GM12878 (cell line): ENCODE data around the gene NPRL2. TPM values are rescaled to one million over a fixed set of nuclear protein-coding genes. Genes with fewer than 3 reads are reported as not detected.

Experiments used
- ATAC-seq: fragments of 200-7000 bp; cut with Tn5 transposase; 3 replicates; pipeline ENCODE4 v1.9.1; 2020; ENCODE audit warnings: mild to moderate bottlenecking, moderate library complexity
- BruUV-seq: library from RNA; stranded (reverse); fragments of 400-500 nt; replicated peaks from 2 replicates; lab custom pipeline; 2021; lab: Mats Ljungman, UMichigan
- CTCF ChIA-PET: fragments of 300-600 bp; sonication (Branson Sonifier 250); formaldehyde crosslinking; extraction: SDS; loops from one replicate; lab custom pipeline; 2021; ENCODE audit warnings: inconsistent platforms; lab: Yijun Ruan, JAX
- POLR2A ChIA-PET: fragments of 350-600 bp; formaldehyde crosslinking; extraction: SDS; loops from one replicate; lab custom pipeline; 2021; ENCODE audit warnings: inconsistent platforms; lab: Charles Lee
- RAD21 ChIA-PET: fragments of 300-600 bp; sonication (Branson Sonifier 250); formaldehyde crosslinking; loops from one replicate; lab custom pipeline; 2023; ENCODE audit warnings: antibody characterized with exemption; ENCODE audit not compliant: unreplicated experiment; lab: Charles Lee
- SMC1A ChIA-PET: fragments of 300-600 bp; sonication (Branson Sonifier 250); formaldehyde crosslinking; loops from one replicate; lab custom pipeline; 2023; ENCODE audit not compliant: unreplicated experiment, uncharacterized antibody; lab: Charles Lee
- DNase-seq: peaks from one replicate; pipeline ENCODE4 v3.0.0-alpha.2; 2011; ENCODE audit warnings: low read depth, low spot score
- FAIRE-seq: peaks from 3 replicates; lab custom pipeline; 2011; peaks lifted over from hg19 to GRCh38; lab: Jason Lieb, UNC
- H2AFZ ChIP-seq: 2 replicates; pipeline ENCODE4 v1.6.0; 2011; ENCODE audit warnings: low read depth, low read length, control low read depth; ENCODE audit not compliant: control insufficient read depth
- H3K27ac ChIP-seq: 2 replicates; pipeline ENCODE4 v1.5.1; 2011; ENCODE audit warnings: control low read depth; ENCODE audit not compliant: control insufficient read depth, insufficient read depth
- H3K27me3 ChIP-seq, 2 experiments: replicated peaks in 1 of 2; 2 replicates each; pipeline versions ENCODE4 v1.6.0 to v1.6.1; 2011; ENCODE audit warnings: low read length in 1 of 2; ENCODE audit not compliant: control insufficient read depth in 2 of 2, insufficient read depth in 2 of 2
- H3K36me3 ChIP-seq, 2 experiments: 2 replicates each; pipeline ENCODE4 v1.5.1; 2011; ENCODE audit warnings: low read length in 1 of 2; ENCODE audit not compliant: control insufficient read depth in 2 of 2, insufficient read depth in 2 of 2
- H3K4me1 ChIP-seq: 2 replicates; pipeline ENCODE4 v1.6.1; 2011; ENCODE audit warnings: mild to moderate bottlenecking, low read length, moderate library complexity, mixed read lengths; ENCODE audit not compliant: control insufficient read depth, insufficient read depth
- H3K4me2 ChIP-seq: 2 replicates; pipeline ENCODE4 v1.6.0; 2011; ENCODE audit warnings: control low read depth; ENCODE audit not compliant: control insufficient read depth, insufficient read depth
- H3K4me3 ChIP-seq: fragments of 200-600 bp; sonication (generic); 2 replicates; pipeline ENCODE4 v1.5.1; 2016
- H3K79me2 ChIP-seq: 2 replicates; pipeline ENCODE4 v1.6.0; 2011; ENCODE audit warnings: low read length; ENCODE audit not compliant: control insufficient read depth, insufficient read depth
- H3K9ac ChIP-seq: 2 replicates; pipeline ENCODE4 v1.8.0; 2011; ENCODE audit warnings: low read length, control low read depth, mixed read lengths; ENCODE audit not compliant: control insufficient read depth, insufficient read depth
- H3K9me3 ChIP-seq: replicated peaks from 3 replicates; pipeline ENCODE4 v1.5.1; 2011; ENCODE audit warnings: mild to moderate bottlenecking, low read length; ENCODE audit not compliant: control insufficient read depth, insufficient read depth
- H4K20me1 ChIP-seq: 2 replicates; pipeline ENCODE4 v1.6.0; 2011; ENCODE audit not compliant: control insufficient read depth, insufficient read depth
- ATF7 ChIP-seq: fragments of 450-650 bp; IDR thresholded peaks from 2 replicates; pipeline ENCODE4 v1.6.1; 2016; ENCODE audit warnings: low read depth, mild to moderate bottlenecking
- CBFB ChIP-seq: IDR thresholded peaks from 2 replicates; pipeline ENCODE4 v1.6.1; 2016; ENCODE audit warnings: antibody characterized with exemption, low read depth
- ETV6 ChIP-seq, 2 experiments: fragments of 450-650 bp in 1 of 2; IDR thresholded peaks in 1 of 2; conservative IDR thresholded peaks in 1 of 2; 2 replicates each; pipeline ENCODE4 v1.6.1; 2014; ENCODE audit warnings: antibody characterized with exemption in 1 of 2, borderline replicate concordance in 1 of 2, low read depth in 1 of 2, mild to moderate bottlenecking in 1 of 2, moderate library complexity in 1 of 2
- FOXM1 ChIP-seq: IDR thresholded peaks from 2 replicates; pipeline ENCODE4 v1.6.1; 2012; ENCODE audit warnings: low read depth, mild to moderate bottlenecking, inconsistent platforms, low read length, moderate library complexity
- GABPA ChIP-seq: IDR thresholded peaks from 2 replicates; pipeline ENCODE4 v1.6.1; 2014; ENCODE audit warnings: antibody characterized with exemption, low read depth, mild to moderate bottlenecking, inconsistent platforms
- MEF2B ChIP-seq: fragments of 450-650 bp; IDR thresholded peaks from 2 replicates; pipeline ENCODE4 v1.6.1; 2018; ENCODE audit warnings: mild to moderate bottlenecking, moderate library complexity; ENCODE audit not compliant: partially characterized antibody, poor library complexity, severe bottlenecking
- PAX8 ChIP-seq: fragments of 450-650 bp; IDR thresholded peaks from 2 replicates; pipeline ENCODE4 v1.6.1; 2017; ENCODE audit warnings: mild to moderate bottlenecking, moderate library complexity
- POU2F2 ChIP-seq: IDR thresholded peaks from 3 replicates; pipeline ENCODE4 v1.6.1; 2011; ENCODE audit warnings: low read depth, mild to moderate bottlenecking, low read length, borderline replicate concordance
- RAD51 ChIP-seq: fragments of 450-650 bp; IDR thresholded peaks from 2 replicates; pipeline ENCODE4 v1.6.1; 2016; ENCODE audit warnings: moderate library complexity, mild to moderate bottlenecking, inconsistent platforms
- ZSCAN29 ChIP-seq: fragments of 450-650 bp; IDR thresholded peaks from 2 replicates; pipeline ENCODE4 v1.6.1; 2017; ENCODE audit warnings: mild to moderate bottlenecking, moderate library complexity
- WGBS: methylation state at CpG from one replicate; pipeline ENCODE4 v1.1.6; 2016; ENCODE audit warnings: low lambda C conversion rate; ENCODE audit not compliant: insufficient replicate concordance, insufficient coverage; ENCODE audit errors: missing lambda C conversion rate; 5-methylcytosine and 5-hydroxymethylcytosine counted together
- in situ Hi-C: fragments of 300-500 bp; cut with MboI; formaldehyde crosslinking; loops from 9 replicates; pipeline ENCODE4 v1.14.3; 2018; ENCODE audit warnings: mixed read lengths
- intact Hi-C: fragments of 100-400 bp; cut with micrococcal nuclease; formaldehyde crosslinking; loops from one replicate; pipeline ENCODE4 v1.14.2; 2022; ENCODE audit not compliant: unreplicated experiment
- polyA plus RNA-seq, 11 experiments: library from polyadenylated mRNA; depleted of rRNA in 4 of 11; unstranded in 6 of 11; stranded (reverse) in 5 of 11; fragments of >200 nt; fragmentation: Nextera tagmentation in 4 of 11; fragmentation: Illumina TruSeq in 1 of 11; extraction: Ambion mirVana in 4 of 11; extraction: Trizol in 1 of 11; gene quantifications; 1 replicate in 1 of 11; 2 replicates in 10 of 11; pipeline versions ENCODE4 v1.2.1 to v1.2.3, GENCODE V29; 2011 to 2016; ENCODE audit warnings: inconsistent platforms in 2 of 11, missing spikeins in 2 of 11, low read depth in 1 of 11
- total RNA-seq, 4 experiments: library from RNA; depleted of rRNA in 3 of 4; stranded (reverse); fragments of >200 nt in 3 of 4; fragmentation: Illumina TruSeq in 1 of 4; extraction: Trizol in 1 of 4; gene quantifications; 2 replicates each; pipeline versions ENCODE4 v1.2.1 to v1.2.3, GENCODE V29; 2013 to 2021
- TF ChIP-seq, protein P1 (sequence below): IDR thresholded peaks from 2 replicates; pipeline ENCODE4 v1.6.1; 2012; ENCODE audit warnings: improper control_type of control experiment, low read depth, low read length; ENCODE audit not compliant: insufficient replicate concordance
- TF ChIP-seq, protein P2 (sequence below): fragments of 450-650 bp; formaldehyde crosslinking; IDR thresholded peaks from 2 replicates; pipeline ENCODE4 v1.5.0; 2022; ENCODE audit warnings: mild to moderate bottlenecking, missing genetic modification characterization
- TF ChIP-seq, protein P3 (sequence below): fragments of 450-650 bp; IDR thresholded peaks from 2 replicates; pipeline ENCODE4 v1.6.1; 2017; ENCODE audit warnings: borderline replicate concordance

The NPRL2 gene
- total and polyA plus RNA-seq, 10 of the 15 experiments (the other 5 are each of a cell fraction or from before 2014, with no cell fraction given): 17.8 to 54.2 (median 32.9) TPM

DNA sequence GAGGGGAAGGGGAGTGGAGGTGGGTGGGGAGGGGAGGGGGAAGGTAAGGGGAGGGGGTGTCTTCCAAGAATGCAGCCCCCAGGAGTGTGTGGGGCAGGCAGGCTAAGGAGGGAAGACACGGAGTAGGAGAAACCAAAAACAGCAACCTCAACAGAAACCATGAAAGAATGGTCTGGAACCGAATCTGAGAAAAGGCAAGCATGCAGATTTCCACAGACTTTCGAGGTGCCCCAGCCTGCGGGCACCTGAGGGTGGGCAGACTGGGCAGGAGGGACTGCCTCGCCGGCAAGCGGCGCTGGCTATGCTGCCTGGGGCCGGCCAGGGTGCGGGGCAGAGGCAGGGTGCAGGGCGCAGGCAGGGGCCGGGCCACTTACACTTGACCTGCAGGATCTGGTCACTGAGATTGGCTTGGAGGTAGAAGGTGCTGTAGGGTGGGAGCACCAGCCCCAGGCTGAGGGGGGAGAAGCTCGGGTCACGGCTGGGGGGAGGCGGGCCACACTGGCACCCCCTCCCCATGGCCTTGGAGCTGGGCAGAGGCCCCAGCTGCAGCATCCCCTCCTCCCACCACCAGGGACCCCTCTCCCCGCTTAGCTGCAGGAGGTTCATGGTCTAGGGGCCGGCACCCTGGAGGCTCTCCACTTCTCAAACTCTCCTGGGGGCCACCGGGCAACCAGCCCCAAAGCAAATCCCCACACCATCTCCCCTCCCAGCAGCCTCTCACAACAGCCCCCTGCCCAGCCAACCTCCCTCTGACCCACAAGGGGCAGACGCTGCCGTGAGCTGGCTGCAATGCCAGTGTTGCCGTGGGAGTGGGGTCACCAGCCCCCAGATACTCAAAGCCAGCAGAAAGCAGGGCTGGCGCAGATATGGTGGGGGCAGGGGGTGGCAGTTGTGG is 24.0 kb upstream of the NPRL2 start:
- BruUV-seq: no TSS peak
- CTCF ChIA-PET: no interaction called here
- ATAC-seq: peak; percentile 20; the same call in 2 of the 3 replicates
- intact Hi-C loops: no loop called here
- Histone ChIP-seq H3K27me3 (no peaks in the 10 kb centered on the region; a peak in 2 of 4 replicates), H3K4me1 (no peaks in the 10 kb centered on the region), H3K4me2 (no peak overlapping the region), H3K27ac (no peak overlapping the region), H3K36me3 (no peaks in the 10 kb centered on the region), H3K79me2 (no peaks in the 10 kb centered on the region), H3K9me3 (no peaks in the 10 kb centered on the region), H3K9ac (no peak overlapping the region), H3K4me3 (no peak overlapping the region), H4K20me1 (no peaks in the 10 kb centered on the region), H2AFZ (no peak overlapping the region)
- no peak for FAIRE-seq
- WGBS: 54% methylated on average over 22 of the region's 22 CpGs
- POLR2A ChIA-PET: no interaction called here
- RAD21 ChIA-PET: no interaction called here
- SMC1A ChIA-PET: no interaction called here
- in situ Hi-C loops: no loop called here
- DNase-seq: no peak
- TF ChIP-seq POU2F2: no peak
- no peak for TF ChIP-seq CBFB
- no peak for TF ChIP-seq FOXM1
- TF ChIP-seq, protein P1, sequence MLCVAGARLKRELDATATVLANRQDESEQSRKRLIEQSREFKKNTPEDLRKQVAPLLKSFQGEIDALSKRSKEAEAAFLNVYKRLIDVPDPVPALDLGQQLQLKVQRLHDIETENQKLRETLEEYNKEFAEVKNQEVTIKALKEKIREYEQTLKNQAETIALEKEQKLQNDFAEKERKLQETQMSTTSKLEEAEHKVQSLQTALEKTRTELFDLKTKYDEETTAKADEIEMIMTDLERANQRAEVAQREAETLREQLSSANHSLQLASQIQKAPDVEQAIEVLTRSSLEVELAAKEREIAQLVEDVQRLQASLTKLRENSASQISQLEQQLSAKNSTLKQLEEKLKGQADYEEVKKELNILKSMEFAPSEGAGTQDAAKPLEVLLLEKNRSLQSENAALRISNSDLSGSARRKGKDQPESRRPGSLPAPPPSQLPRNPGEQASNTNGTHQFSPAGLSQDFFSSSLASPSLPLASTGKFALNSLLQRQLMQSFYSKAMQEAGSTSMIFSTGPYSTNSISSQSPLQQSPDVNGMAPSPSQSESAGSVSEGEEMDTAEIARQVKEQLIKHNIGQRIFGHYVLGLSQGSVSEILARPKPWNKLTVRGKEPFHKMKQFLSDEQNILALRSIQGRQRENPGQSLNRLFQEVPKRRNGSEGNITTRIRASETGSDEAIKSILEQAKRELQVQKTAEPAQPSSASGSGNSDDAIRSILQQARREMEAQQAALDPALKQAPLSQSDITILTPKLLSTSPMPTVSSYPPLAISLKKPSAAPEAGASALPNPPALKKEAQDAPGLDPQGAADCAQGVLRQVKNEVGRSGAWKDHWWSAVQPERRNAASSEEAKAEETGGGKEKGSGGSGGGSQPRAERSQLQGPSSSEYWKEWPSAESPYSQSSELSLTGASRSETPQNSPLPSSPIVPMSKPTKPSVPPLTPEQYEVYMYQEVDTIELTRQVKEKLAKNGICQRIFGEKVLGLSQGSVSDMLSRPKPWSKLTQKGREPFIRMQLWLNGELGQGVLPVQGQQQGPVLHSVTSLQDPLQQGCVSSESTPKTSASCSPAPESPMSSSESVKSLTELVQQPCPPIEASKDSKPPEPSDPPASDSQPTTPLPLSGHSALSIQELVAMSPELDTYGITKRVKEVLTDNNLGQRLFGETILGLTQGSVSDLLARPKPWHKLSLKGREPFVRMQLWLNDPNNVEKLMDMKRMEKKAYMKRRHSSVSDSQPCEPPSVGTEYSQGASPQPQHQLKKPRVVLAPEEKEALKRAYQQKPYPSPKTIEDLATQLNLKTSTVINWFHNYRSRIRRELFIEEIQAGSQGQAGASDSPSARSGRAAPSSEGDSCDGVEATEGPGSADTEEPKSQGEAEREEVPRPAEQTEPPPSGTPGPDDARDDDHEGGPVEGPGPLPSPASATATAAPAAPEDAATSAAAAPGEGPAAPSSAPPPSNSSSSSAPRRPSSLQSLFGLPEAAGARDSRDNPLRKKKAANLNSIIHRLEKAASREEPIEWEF: no peak
- no peak for TF ChIP-seq ETV6 (conservative IDR thresholded peaks at IDR 0.05 in 1 of 2, IDR thresholded peaks at IDR 0.05 in 1 of 2; ENCODE audit: borderline replicate concordance in 1 of 2, low read depth in 1 of 2)
- no peak for TF ChIP-seq ATF7
- TF ChIP-seq ZSCAN29: no peak
- TF ChIP-seq PAX8: no peak
- TF ChIP-seq, protein P2, sequence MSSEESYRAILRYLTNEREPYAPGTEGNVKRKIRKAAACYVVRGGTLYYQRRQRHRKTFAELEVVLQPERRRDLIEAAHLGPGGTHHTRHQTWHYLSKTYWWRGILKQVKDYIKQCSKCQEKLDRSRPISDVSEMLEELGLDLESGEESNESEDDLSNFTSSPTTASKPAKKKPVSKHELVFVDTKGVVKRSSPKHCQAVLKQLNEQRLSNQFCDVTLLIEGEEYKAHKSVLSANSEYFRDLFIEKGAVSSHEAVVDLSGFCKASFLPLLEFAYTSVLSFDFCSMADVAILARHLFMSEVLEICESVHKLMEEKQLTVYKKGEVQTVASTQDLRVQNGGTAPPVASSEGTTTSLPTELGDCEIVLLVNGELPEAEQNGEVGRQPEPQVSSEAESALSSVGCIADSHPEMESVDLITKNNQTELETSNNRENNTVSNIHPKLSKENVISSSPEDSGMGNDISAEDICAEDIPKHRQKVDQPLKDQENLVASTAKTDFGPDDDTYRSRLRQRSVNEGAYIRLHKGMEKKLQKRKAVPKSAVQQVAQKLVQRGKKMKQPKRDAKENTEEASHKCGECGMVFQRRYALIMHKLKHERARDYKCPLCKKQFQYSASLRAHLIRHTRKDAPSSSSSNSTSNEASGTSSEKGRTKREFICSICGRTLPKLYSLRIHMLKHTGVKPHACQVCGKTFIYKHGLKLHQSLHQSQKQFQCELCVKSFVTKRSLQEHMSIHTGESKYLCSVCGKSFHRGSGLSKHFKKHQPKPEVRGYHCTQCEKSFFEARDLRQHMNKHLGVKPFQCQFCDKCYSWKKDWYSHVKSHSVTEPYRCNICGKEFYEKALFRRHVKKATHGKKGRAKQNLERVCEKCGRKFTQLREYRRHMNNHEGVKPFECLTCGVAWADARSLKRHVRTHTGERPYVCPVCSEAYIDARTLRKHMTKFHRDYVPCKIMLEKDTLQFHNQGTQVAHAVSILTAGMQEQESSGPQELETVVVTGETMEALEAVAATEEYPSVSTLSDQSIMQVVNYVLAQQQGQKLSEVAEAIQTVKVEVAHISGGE: no peak
- no peak for TF ChIP-seq MEF2B
- TF ChIP-seq RAD51: no peak
- TF ChIP-seq, protein P3, sequence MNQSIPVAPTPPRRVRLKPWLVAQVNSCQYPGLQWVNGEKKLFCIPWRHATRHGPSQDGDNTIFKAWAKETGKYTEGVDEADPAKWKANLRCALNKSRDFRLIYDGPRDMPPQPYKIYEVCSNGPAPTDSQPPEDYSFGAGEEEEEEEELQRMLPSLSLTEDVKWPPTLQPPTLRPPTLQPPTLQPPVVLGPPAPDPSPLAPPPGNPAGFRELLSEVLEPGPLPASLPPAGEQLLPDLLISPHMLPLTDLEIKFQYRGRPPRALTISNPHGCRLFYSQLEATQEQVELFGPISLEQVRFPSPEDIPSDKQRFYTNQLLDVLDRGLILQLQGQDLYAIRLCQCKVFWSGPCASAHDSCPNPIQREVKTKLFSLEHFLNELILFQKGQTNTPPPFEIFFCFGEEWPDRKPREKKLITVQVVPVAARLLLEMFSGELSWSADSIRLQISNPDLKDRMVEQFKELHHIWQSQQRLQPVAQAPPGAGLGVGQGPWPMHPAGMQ: no peak
- no peak for TF ChIP-seq GABPA
